Measurements from ENCODE around the gene IBTK.

- TF ChIP-seq CTCF (IDR thresholded peaks at IDR 0.05; ENCODE audit: low read depth, low read length, poor library complexity, severe bottlenecking): no peak
- no peak for TF ChIP-seq EZH2phosphoT487 (IDR thresholded peaks at IDR 0.05; ENCODE audit: borderline replicate concordance, low read length)
These were observed 51.9 kb downstream of the IBTK start for GRCh38 chr6:82195619-82196018.

Measured in DOHH2 (cell line).